GM19193 (cell line): Measurements from ENCODE around the gene TEX19.

Experiments used
- POLR2A ChIP-seq: IDR thresholded peaks from 4 replicates; pipeline ENCODE4 v1.6.1; 2011; ENCODE audit not compliant: insufficient read depth, insufficient read length; ENCODE audit errors: extremely low read depth

Gene TEX19

GRCh38 chr17:82358465-82359350 lies at the start of gene TEX19:
TEX19 (plus strand) TSS chr17:82359247; CDS start chr17:82362151, 2,904 bp downstream.
- peak; percentile 18 for TF ChIP-seq POLR2A

GRCh38 chr17:82309656-82310570 lies 49.1 kb upstream of the TEX19 start:
- no peak for TF ChIP-seq POLR2A

- no peak for TF ChIP-seq POLR2A
Observed at GRCh38 chr17:82310877-82311276, 48.2 kb upstream of the TEX19 start.

GRCh38 chr17:82311971-82312370 lies 47.1 kb upstream of the TEX19 start:
- TF ChIP-seq POLR2A: no peak

- no peak for TF ChIP-seq POLR2A
Observed at GRCh38 chr17:82313195-82314011, 45.6 kb upstream of the TEX19 start.

- TF ChIP-seq POLR2A: no peak
Observed at GRCh38 chr17:82314012-82314726, 44.9 kb upstream of the TEX19 start.

GRCh38 chr17:82314727-82315605 lies 44.1 kb upstream of the TEX19 start:
- TF ChIP-seq POLR2A: no peak

- no peak for TF ChIP-seq POLR2A
Observed at GRCh38 chr17:82315703-82316358, 43.2 kb upstream of the TEX19 start.

GRCh38 chr17:82316651-82317393 lies 42.2 kb upstream of the TEX19 start:
- TF ChIP-seq POLR2A: no peak

GRCh38 chr17:82317394-82318168 lies 41.5 kb upstream of the TEX19 start, which contains the start of gene CD7:
CD7 (minus strand) TSS chr17:82317608; CDS start chr17:82317495, 113 bp downstream.
- TF ChIP-seq POLR2A: no peak

- no peak for TF ChIP-seq POLR2A
Observed at GRCh38 chr17:82318169-82318498, 40.9 kb upstream of the TEX19 start.
